ENCODE results near the gene ATAD1.
A peak's percentile ranks its signal among the peaks of the same experiment; 100 is the strongest.
"Not testable (repeated sequence)": the region's sequence is repeated elsewhere in the genome, so short reads cannot be mapped to it uniquely, and the experiment has no call there.

ATAD1 gene

DNA sequence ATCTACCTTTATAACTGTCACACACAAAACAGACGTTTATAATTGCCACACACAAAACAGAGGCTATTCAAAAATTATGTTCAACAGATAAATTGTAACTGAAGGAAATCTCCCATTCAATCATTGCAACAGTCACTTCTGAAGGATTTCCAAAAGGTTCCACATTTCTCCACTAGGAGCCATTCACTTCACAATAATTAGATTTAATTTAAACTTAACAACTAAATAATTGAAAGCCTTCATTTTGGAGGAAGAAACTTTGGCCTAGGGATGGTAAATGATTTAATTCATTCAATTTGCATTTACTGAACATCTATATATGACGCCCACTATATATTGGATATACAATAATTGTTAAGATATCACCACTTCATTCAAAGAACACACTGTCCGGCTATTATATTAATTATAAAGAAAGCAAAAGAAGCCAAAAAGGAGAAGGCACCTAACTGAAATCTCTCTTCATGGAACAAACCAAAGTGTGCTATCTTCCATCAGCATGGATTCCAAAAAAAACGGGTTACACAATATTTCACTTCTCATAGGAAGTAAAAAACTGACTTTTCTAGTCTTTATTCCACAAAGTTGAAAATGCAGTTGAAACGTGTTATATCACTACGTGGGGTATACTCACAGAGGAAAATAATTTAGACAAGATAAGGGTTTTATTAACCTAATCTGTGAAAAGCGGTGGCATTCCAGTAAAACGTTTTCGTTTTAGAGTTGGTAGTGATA lies 1.7 kb downstream of the ATAD1 start:
- H3K27me3 ChIP-seq, result no peaks in the 10 kb centered on the region
- intact Hi-C loops (cut with DNase I; ENCODE audit: low total_unique reads), result no loop called here
- peaks cover 0 to 29% (median 6%) of the 10 kb centered on the region in 4 donors for H3K4me1 ChIP-seq
- H3K36me3 ChIP-seq, result peaks cover 0 to 4% (median 0%) of the 10 kb centered on the region in 3 donors
- DNase-seq, result no peak
- H3K9me3 ChIP-seq, result no peaks in the 10 kb centered on the region
- no peak overlapping the region for H3K27ac ChIP-seq
- H3K4me3 ChIP-seq, result peak overlapping the region in 1 of 2 donors; percentile 76
- TF ChIP-seq, protein P1, sequence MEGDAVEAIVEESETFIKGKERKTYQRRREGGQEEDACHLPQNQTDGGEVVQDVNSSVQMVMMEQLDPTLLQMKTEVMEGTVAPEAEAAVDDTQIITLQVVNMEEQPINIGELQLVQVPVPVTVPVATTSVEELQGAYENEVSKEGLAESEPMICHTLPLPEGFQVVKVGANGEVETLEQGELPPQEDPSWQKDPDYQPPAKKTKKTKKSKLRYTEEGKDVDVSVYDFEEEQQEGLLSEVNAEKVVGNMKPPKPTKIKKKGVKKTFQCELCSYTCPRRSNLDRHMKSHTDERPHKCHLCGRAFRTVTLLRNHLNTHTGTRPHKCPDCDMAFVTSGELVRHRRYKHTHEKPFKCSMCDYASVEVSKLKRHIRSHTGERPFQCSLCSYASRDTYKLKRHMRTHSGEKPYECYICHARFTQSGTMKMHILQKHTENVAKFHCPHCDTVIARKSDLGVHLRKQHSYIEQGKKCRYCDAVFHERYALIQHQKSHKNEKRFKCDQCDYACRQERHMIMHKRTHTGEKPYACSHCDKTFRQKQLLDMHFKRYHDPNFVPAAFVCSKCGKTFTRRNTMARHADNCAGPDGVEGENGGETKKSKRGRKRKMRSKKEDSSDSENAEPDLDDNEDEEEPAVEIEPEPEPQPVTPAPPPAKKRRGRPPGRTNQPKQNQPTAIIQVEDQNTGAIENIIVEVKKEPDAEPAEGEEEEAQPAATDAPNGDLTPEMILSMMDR (IDR thresholded peaks at IDR 0.05), result no peak

DNA sequence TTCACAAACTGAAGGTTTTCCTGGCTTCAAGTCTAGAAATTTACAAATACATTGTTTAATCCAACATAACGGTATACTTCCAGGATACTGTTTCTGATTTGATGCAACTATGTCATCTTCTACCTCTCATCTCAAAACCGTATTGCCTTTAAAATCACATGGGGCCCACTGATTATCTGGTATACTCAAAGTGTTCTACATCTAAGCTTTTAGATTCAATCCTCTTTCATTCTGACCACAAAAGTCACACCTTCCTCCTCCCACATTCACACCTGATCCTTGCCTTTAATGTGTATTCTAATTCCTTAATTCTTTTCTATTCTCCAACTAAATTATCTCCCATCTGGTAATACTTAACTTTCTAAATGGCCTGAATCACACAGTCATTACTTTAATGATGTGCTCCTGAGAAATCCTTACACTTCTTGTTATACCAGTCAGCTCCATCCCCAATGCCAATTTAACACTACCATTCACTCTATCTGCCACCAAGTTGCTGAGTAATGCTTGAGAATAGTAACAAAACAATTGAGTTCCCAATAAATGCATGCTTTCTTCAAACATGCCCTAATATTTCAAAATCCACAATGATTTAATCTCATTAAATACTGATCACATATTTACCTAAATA lies 13.0 kb downstream of the ATAD1 start:
- no peak overlapping the region for H3K27ac ChIP-seq
- TF ChIP-seq, protein P1 (IDR thresholded peaks at IDR 0.05), result no peak
- peaks cover 0 to 17% (median 0%) of the 10 kb centered on the region in 3 donors for H3K36me3 ChIP-seq
- H3K27me3 ChIP-seq, result no peaks in the 10 kb centered on the region
- H3K9me3 ChIP-seq, result no peaks in the 10 kb centered on the region
- no peak overlapping the region for H3K4me3 ChIP-seq
- DNase-seq, result no peak
- intact Hi-C loops (cut with DNase I; ENCODE audit: low total_unique reads), result no loop called here
- peaks cover 0 to 10% (median 0%) of the 10 kb centered on the region in 4 donors for H3K4me1 ChIP-seq

DNA sequence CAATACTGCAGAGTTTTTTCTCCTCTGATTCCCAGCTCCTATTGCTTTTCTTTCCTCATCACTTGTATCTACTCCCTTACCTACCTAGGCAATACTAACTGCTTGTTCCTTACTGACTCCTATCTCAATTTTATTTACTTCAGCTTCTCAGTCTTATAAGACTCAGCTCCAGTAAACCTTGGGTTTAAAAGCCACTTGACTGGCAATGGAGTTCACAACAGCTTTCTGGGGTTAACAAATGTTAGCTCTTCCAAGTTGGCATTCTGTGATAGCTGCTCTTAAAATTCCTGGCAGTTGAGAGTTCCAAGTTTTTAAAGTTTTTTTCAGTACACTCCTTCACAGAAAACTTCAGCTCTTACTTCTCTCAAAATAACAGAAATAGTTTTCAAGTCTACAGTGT lies 14.2 kb downstream of the ATAD1 start:
- no peaks in the 10 kb centered on the region for H3K27me3 ChIP-seq
- TF ChIP-seq, protein P1 (IDR thresholded peaks at IDR 0.05), result no peak
- H3K4me1 ChIP-seq, result peaks cover 0 to 10% (median 0%) of the 10 kb centered on the region in 4 donors
- H3K27ac ChIP-seq, result no peak overlapping the region
- no peaks in the 10 kb centered on the region for H3K9me3 ChIP-seq
- H3K36me3 ChIP-seq, result peaks cover 0 to 17% (median 0%) of the 10 kb centered on the region in 3 donors
- DNase-seq, result no peak
- intact Hi-C loops (cut with DNase I; ENCODE audit: low total_unique reads), result no loop called here
- H3K4me3 ChIP-seq, result no peak overlapping the region

DNA sequence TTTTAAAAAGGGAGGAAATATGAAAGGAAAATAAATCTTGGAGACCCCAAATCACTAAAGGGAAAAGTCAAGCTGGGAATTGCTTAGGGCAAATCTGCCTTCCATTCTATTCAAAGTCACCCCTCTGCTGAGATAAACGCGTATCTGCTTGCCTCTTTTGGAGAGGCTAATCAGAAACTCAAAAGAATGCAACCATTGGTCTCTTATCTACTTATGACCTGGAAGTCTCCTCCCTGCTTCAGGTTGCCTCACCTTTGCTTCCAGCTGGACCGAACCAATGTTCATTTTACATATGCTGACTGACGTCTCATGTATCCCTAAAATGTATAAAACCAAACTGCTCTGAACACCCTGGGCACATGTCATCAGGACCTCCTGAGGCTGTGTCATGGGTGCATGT lies 14.7 kb downstream of the ATAD1 start:
- intact Hi-C loops (cut with DNase I; ENCODE audit: low total_unique reads), result no loop called here
- no peak for DNase-seq
- no peaks in the 10 kb centered on the region for H3K27me3 ChIP-seq
- peaks cover 0 to 17% (median 0%) of the 10 kb centered on the region in 3 donors for H3K36me3 ChIP-seq
- peaks cover 0 to 10% (median 0%) of the 10 kb centered on the region in 4 donors for H3K4me1 ChIP-seq
- H3K4me3 ChIP-seq, result no peak overlapping the region
- H3K27ac ChIP-seq, result no peak overlapping the region
- TF ChIP-seq, protein P1 (IDR thresholded peaks at IDR 0.05), result no peak
- H3K9me3 ChIP-seq, result no peaks in the 10 kb centered on the region

DNA sequence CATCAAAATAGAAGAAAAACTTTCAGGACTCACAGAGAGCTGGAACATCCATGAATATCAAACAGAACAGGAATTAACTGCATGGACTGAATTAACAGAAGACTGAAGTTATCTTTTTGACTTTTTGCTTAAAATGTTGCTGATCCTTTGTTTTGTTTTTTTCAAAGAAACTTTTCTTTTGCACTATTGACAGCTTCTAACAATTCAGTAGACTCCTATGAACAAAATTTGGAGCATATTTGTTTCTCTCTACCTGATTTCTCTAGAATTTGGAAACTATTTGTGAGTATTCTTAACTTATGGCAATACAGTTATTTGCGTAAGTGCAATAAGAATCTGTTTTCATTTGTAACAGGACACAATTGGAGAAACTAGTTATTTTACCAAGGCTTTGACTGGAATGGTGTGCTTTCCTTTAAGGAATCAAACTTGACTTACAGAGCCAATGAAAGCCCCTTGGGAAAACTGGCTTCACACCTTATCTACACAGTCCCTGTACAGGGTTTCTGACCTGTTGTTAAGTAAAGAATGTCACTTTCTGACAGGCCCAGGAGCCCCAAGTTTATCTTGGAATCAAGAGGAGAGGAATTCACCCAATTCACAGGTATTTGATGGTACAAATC lies 16.1 kb downstream of the ATAD1 start:
- not testable (repeated sequence) for H3K9me3 ChIP-seq

DNA sequence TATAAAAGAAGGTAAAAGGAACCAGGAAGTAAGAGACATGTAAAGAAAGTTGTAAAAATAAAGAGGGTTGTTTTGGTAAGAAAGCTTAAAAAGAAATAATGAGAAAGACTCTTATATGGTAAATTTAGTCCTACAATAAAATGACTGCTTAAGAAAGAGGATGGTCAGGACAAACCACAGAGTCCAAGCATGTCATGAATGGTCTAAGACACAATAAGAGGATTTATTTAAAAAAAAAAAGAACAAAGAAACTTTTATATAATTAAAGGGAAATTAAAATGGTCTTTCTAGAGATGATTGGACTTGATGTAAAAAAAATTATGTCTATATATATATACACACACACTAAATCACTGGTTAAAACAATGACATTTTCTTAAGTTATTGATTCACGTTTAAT lies 18.2 kb downstream of the ATAD1 start:
- DNase-seq, result no peak
- Histone ChIP-seq H3K27ac (no peak overlapping the region), H3K27me3 (no peaks in the 10 kb centered on the region), H3K36me3 (peaks cover 0 to 17% (median 0%) of the 10 kb centered on the region in 3 donors), H3K4me3 (no peak overlapping the region), H3K4me1 (peaks cover 0 to 10% (median 0%) of the 10 kb centered on the region in 4 donors), H3K9me3 (no peaks in the 10 kb centered on the region)
- intact Hi-C loops (cut with DNase I; ENCODE audit: low total_unique reads), result no loop called here
- TF ChIP-seq, protein P1 (IDR thresholded peaks at IDR 0.05), result no peak

More for the DNA sequence above, 16.1 kb downstream of the ATAD1 start:
- intact Hi-C loops (cut with DNase I; ENCODE audit: low total_unique reads); H3K27ac ChIP-seq; H3K4me3 ChIP-seq; H3K27me3 ChIP-seq; DNase-seq: not testable (repeated sequence)
- Histone ChIP-seq H3K4me1 (peaks cover 0 to 10% (median 0%) of the 10 kb centered on the region in 4 donors), H3K36me3 (peaks cover 0 to 17% (median 0%) of the 10 kb centered on the region in 3 donors)

Measured in tibial artery (tissue), 4 donors.